Astrocyte of the cerebellum (primary cell): ENCODE measurements around the gene PITPNC1.

Source experiments
- DNase-seq: peaks from one replicate; pipeline ENCODE4 v3.0.0-alpha.2; 2011; ENCODE audit warnings: low read depth
- H3K4me3 ChIP-seq: 2 replicates; pipeline ENCODE4 v1.5.1; 2011; ENCODE audit warnings: mild to moderate bottlenecking, low read depth, low read length, moderate library complexity
- CTCF ChIP-seq: IDR thresholded peaks from 2 replicates; pipeline ENCODE4 v1.5.1; 2012; ENCODE audit warnings: low read length, low read depth, moderate library complexity, mild to moderate bottlenecking; ENCODE audit errors: missing control alignments
- in situ Hi-C: cut with HindIII; loops from 2 replicates; pipeline ENCODE4 v1.10.0; 2017; ENCODE audit warnings: low sequenced_read_pairs

Gene PITPNC1

GRCh38 chr17:67632141-67632540, 255.1 kb downstream of the PITPNC1 start:
- H3K4me3 ChIP-seq = no peak overlapping the region
- DNase-seq = no peak
- in situ Hi-C loops = no loop called here
- TF ChIP-seq CTCF = no peak

GRCh38 chr17:67633751-67634211, 256.7 kb downstream of the PITPNC1 start:
- in situ Hi-C loops = no loop called here
- no peak for DNase-seq
- no peak for TF ChIP-seq CTCF
- no peak overlapping the region for H3K4me3 ChIP-seq

- H3K4me3 ChIP-seq = no peak overlapping the region
- TF ChIP-seq CTCF = no peak
- DNase-seq = no peak
- in situ Hi-C loops = no loop called here
Observed at GRCh38 chr17:67635681-67636080, 258.6 kb downstream of the PITPNC1 start.

GRCh38 chr17:67636312-67636711, 259.2 kb downstream of the PITPNC1 start:
- in situ Hi-C loops = no loop called here
- no peak for TF ChIP-seq CTCF
- H3K4me3 ChIP-seq = no peak overlapping the region
- no peak for DNase-seq

GRCh38 chr17:67636834-67637520, 259.9 kb downstream of the PITPNC1 start:
- no peak overlapping the region for H3K4me3 ChIP-seq
- no peak for TF ChIP-seq CTCF
- DNase-seq = no peak
- in situ Hi-C loops = no loop called here

GRCh38 chr17:67637901-67638641, 261.0 kb downstream of the PITPNC1 start:
- in situ Hi-C loops = no loop called here
- no peak for DNase-seq
- TF ChIP-seq CTCF = no peak
- H3K4me3 ChIP-seq = no peak overlapping the region
